ENCODE results near the gene NTM.

NTM gene

GRCh38 chr11:131841925-131842635, 471.7 kb downstream of the NTM start:
- peak overlapping the region; percentile 20 for H3K4me2 ChIP-seq (ENCODE audit: low read depth, low read length, poor library complexity, severe bottlenecking)
- H3K27me3 ChIP-seq (ENCODE audit: insufficient read depth, low read length, poor library complexity, severe bottlenecking) = no peaks in the 10 kb centered on the region
- no peak overlapping the region for H3K4me3 ChIP-seq (ENCODE audit: low read length, poor library complexity, severe bottlenecking)
- H4K20me1 ChIP-seq (ENCODE audit: insufficient read depth, low read length, poor library complexity, severe bottlenecking) = no peaks in the 10 kb centered on the region
- H2AFZ ChIP-seq (ENCODE audit: low read length) = no peak overlapping the region
- H3K36me3 ChIP-seq (ENCODE audit: insufficient read depth, low read length) = no peaks in the 10 kb centered on the region
- H3K4me1 ChIP-seq (ENCODE audit: insufficient read depth, low read length, poor library complexity, severe bottlenecking) = peaks cover 9% of the 10 kb centered on the region
- H3K9ac ChIP-seq (ENCODE audit: low read depth, low read length, poor library complexity, severe bottlenecking) = no peak overlapping the region
- H3K79me2 ChIP-seq (ENCODE audit: insufficient read depth, low read length) = no peaks in the 10 kb centered on the region
- no peaks in the 10 kb centered on the region for H3K9me2 ChIP-seq (replicated peaks; ENCODE audit: low read depth, low read length)
- H3F3A ChIP-seq (ENCODE audit: low read depth) = no peaks in the 10 kb centered on the region
- TF ChIP-seq CTCF (conservative IDR thresholded peaks at IDR 0.05; ENCODE audit: low read length) = no peak
- TF ChIP-seq EZH2phosphoT487 (IDR thresholded peaks at IDR 0.05; ENCODE audit: borderline replicate concordance) = no peak
- no peaks in the 10 kb centered on the region for H3K9me3 ChIP-seq (ENCODE audit: insufficient read depth, low read depth, low read length)

- no peak overlapping the region for H3K9ac ChIP-seq (ENCODE audit: low read depth, low read length, poor library complexity, severe bottlenecking)
- no peaks in the 10 kb centered on the region for H4K20me1 ChIP-seq (ENCODE audit: insufficient read depth, low read length, poor library complexity, severe bottlenecking)
- no peak overlapping the region for H3K4me2 ChIP-seq (ENCODE audit: low read depth, low read length, poor library complexity, severe bottlenecking)
- no peak overlapping the region for H3K4me3 ChIP-seq (ENCODE audit: low read length, poor library complexity, severe bottlenecking)
- H3K79me2 ChIP-seq (ENCODE audit: insufficient read depth, low read length) = no peaks in the 10 kb centered on the region
- TF ChIP-seq EZH2phosphoT487 (IDR thresholded peaks at IDR 0.05; ENCODE audit: borderline replicate concordance) (no peak), CTCF (conservative IDR thresholded peaks at IDR 0.05; ENCODE audit: low read length) (no peak)
- no peaks in the 10 kb centered on the region for H3K9me2 ChIP-seq (replicated peaks; ENCODE audit: low read depth, low read length)
- H3F3A ChIP-seq (ENCODE audit: low read depth) = no peaks in the 10 kb centered on the region
- H3K36me3 ChIP-seq (ENCODE audit: insufficient read depth, low read length) = no peaks in the 10 kb centered on the region
- H2AFZ ChIP-seq (ENCODE audit: low read length) = no peak overlapping the region
- no peaks in the 10 kb centered on the region for H3K9me3 ChIP-seq (ENCODE audit: insufficient read depth, low read depth, low read length)
- H3K4me1 ChIP-seq (ENCODE audit: insufficient read depth, low read length, poor library complexity, severe bottlenecking) = peaks cover 9% of the 10 kb centered on the region
- no peaks in the 10 kb centered on the region for H3K27me3 ChIP-seq (ENCODE audit: insufficient read depth, low read length, poor library complexity, severe bottlenecking)
These were observed 474.8 kb downstream of the NTM start for GRCh38 chr11:131845255-131845654.

GRCh38 chr11:131849485-131849884, 479.1 kb downstream of the NTM start:
- Histone ChIP-seq H3F3A (ENCODE audit: low read depth) (no peaks in the 10 kb centered on the region), H3K36me3 (ENCODE audit: insufficient read depth, low read length) (no peaks in the 10 kb centered on the region), H3K9ac (ENCODE audit: low read depth, low read length, poor library complexity, severe bottlenecking) (no peak overlapping the region), H3K9me3 (ENCODE audit: insufficient read depth, low read depth, low read length) (no peaks in the 10 kb centered on the region), H4K20me1 (ENCODE audit: insufficient read depth, low read length, poor library complexity, severe bottlenecking) (no peaks in the 10 kb centered on the region), H3K4me3 (ENCODE audit: low read length, poor library complexity, severe bottlenecking) (no peak overlapping the region), H3K4me1 (ENCODE audit: insufficient read depth, low read length, poor library complexity, severe bottlenecking) (no peaks in the 10 kb centered on the region), H2AFZ (ENCODE audit: low read length) (no peak overlapping the region), H3K27me3 (ENCODE audit: insufficient read depth, low read length, poor library complexity, severe bottlenecking) (no peaks in the 10 kb centered on the region), H3K4me2 (ENCODE audit: low read depth, low read length, poor library complexity, severe bottlenecking) (no peak overlapping the region), H3K9me2 (replicated peaks; ENCODE audit: low read depth, low read length) (no peaks in the 10 kb centered on the region), H3K79me2 (ENCODE audit: insufficient read depth, low read length) (no peaks in the 10 kb centered on the region)
- TF ChIP-seq EZH2phosphoT487 (IDR thresholded peaks at IDR 0.05; ENCODE audit: borderline replicate concordance) (no peak), CTCF (conservative IDR thresholded peaks at IDR 0.05; ENCODE audit: low read length) (no peak)

All from Loucy (cell line).